HG03108 (cell line): Measurements from ENCODE around the gene WRAP53.

Source experiments
- ATAC-seq: cut with Tn5 transposase; IDR thresholded peaks from one replicate; pipeline ENCODE4 v1.9.1; 2021; ENCODE audit warnings: moderate library complexity; ENCODE audit not compliant: unreplicated experiment

The WRAP53 gene

DNA sequence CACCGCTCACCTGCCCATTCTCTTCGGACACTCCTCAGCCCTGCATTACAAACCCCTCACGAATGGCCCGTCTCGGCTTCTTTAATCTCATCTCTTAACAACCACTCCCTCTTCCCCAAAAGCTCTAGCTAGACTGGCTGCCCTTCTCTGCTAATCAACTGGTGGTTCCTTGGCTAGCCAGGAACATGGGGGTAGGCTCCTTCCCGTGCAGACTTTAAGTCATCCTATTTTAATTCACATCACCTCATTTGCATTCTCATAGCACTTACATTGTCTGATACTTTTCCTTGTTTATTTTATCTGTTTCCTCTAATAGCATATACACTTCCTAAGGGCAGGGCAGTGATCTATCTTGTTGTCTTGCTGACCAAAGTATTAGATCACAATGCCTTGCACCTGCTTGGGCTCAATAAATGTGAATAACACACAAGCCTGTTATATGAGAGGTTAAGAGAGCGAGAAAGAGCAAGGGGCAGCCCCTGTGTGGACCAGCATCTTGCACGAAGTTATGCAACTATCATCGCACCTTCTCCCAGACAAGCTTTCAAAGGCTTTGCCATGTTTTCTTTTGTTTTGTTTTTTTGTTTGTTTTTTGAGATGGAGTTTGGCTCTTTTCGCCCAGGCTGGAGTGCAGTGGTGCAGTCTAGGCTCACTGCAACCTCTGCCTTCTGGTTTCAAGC lies 10.7 kb upstream of the WRAP53 start:
- ATAC-seq, result no peak

DNA sequence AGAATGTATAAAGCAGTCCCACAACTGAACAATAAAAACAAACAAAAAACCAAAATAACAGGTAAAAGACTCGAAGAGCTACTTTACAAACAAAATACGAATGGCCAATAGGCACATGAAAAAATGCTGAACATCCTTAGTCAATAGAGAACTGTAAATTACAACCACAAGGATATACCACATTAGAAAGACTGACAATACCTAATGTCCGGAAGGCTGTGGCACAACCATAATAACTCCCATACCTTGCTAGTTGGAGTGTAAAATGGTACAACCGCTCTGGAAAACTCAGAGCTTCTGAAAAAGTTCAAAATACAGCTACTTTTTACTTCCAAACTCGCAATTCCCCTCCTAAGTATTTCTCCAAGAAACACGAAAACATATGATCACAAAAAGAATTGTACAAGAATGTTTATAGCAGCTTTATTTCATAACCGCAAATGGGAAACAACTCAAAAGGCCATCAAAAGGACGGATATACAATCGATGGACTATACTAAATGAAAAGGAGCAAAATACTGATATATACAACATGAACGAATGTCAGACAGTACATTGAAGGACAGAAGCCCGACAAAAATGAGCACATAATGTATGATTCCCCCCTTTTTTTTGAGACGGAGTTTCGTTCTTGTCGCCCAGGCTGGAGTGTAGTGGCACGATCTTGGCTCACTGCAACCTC lies 3.3 kb upstream of the WRAP53 start:
- no peak for ATAC-seq

- peak; percentile 52 for ATAC-seq
These were observed 2.6 kb upstream of the WRAP53 start for GRCh38 chr17:7685533-7686221.

DNA sequence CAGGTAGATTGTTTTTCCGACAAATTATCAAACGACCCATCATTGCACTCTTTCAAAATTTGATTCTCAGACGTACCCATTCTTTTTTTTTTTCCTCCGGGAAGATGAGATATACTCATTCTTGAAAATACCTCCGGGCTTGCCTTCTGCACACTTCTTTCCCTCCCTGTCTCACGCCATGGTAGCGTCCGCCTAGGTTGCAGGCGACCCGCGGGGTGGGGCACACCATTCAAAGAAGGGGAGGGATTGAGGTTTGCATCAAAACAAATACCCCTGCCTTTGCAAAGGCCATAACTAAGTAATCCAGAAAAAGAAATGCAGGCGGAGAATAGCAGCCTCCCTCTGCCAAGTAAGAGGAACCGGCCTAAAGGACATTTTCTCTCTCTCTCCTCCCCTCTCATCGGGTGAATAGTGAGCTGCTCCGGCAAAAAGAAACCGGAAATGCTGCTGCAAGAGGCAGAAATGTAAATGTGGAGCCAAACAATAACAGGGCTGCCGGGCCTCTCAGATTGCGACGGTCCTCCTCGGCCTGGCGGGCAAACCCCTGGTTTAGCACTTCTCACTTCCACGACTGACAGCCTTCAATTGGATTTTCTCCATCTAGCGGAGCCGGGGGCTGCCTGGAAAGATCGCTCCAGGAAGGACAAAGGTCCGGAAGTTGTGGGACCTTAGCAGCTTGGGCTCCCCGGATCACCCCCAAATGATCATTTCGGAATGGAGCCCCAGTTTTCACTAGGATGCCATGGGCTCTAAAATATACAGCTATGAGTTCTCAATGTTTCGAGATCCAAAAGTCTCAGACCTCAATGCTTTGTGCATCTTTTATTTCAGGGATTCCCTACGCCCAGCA lies 1.8 kb upstream of the WRAP53 start:
- peak; percentile 39 for ATAC-seq

- ATAC-seq, result peak; percentile 28
These were observed 987 bp upstream of the WRAP53 start, which contains the start of gene TP53 for GRCh38 chr17:7687072-7687907. TSS of gene TP53 (minus strand) at chr17:7687490. CDS start at chr17:7676594, 10,896 bp downstream.

GRCh38 chr17:7688808-7689316 lies 585 bp downstream of the WRAP53 start:
- no peak for ATAC-seq

DNA sequence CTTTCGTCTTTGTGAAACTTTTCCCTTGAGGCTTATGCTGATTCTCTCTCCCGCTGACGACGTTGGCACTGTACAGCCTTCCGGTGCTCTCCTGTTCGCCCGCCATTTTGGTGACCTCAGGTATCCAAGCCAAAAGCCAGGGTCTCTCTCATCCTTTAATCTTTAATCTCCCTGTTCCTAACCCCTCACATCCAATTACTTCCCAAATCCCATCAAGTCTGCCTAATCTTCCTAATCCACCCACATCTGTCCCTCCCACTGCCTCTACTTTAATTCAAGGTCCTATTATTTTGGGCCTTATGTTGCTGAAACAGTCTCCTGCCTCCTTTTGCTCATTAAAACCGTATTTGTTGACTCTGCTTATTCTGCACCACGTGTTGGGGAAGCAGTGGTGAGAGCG lies 7.3 kb downstream of the WRAP53 start:
- ATAC-seq, result no peak

- ATAC-seq, result no peak
These were observed 9.7 kb downstream of the WRAP53 start for GRCh38 chr17:7697828-7698588.

DNA sequence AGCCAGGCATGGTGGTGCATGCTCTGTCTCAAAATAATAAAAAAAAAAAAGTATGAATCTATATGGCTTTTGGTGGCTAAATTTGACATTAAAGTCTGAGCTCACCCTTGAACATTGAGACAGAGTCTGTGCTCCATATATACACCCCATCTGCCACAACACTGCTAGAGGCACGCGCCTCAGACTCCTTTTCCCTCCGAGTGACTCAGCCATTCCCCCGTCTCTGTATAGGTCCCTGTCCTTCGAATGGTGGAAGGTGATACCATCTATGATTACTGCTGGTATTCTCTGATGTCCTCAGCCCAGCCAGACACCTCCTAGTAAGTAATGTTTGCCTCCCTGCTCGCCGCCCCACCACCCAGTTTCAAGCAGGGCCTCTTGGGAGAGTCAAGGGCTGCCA lies 12.2 kb downstream of the WRAP53 start:
- ATAC-seq, result no peak

GRCh38 chr17:7701681-7702080 lies 13.4 kb downstream of the WRAP53 start:
- no peak for ATAC-seq

DNA sequence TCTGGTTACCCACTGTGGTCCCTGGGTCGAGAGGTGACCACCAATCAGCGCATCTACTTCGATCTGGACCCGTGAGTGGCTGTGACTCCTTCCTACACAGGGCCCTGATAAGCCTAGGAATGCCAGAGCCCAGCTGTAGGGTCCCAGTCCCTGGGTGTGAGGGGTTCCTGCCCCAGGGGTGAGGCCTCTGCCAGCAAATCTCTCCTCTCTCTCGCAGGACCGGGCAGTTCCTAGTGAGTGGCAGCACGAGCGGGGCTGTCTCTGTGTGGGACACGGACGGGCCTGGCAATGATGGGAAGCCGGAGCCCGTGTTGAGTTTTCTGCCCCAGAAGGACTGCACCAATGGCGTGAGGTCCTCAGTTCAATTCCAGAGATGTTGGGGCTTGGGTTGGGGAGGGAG lies 14.5 kb downstream of the WRAP53 start:
- no peak for ATAC-seq

DNA sequence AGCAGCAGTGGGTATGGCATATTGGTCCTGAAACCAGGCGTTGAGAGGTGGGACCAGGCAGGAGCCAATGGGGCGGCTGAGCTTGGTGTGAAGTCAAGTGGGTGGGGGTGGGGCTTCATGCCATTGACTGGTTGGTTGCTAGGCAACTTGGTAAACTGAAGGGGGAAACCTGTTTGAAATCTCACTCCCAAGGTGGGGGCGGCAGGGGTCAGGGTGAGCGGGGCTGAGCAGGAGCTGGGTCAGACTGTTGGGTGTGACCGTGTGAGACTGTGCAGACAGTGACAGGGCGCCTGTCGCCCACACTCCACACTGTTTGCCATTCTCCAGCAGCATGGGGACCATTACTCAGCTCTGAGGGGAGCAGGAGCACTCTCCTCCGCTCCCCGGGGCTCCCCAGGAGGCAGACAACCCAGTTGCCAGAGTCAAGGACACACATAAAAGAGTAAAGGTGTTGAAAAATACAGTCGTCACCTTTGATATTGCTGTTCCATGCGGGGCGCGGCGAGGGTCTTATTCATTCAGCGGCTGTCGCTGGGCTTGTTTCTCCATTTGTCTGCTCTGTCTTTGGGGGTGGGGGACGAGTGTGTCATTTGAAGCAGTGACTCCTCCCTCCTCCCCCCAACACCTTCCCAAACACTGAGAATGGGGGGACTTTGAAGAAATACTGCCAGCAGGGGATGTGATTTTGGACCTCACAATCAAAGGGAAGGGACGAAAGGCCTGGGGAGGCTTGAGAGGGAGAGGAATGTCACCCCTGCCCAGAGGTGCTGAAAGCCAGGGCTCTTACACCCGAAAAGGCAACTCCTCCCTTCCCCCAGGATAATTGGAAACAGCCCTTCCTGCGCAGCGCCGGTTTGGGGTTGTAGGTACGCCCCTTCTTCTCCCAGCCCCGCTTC lies 15.6 kb downstream of the WRAP53 start:
- ATAC-seq, result no peak

DNA sequence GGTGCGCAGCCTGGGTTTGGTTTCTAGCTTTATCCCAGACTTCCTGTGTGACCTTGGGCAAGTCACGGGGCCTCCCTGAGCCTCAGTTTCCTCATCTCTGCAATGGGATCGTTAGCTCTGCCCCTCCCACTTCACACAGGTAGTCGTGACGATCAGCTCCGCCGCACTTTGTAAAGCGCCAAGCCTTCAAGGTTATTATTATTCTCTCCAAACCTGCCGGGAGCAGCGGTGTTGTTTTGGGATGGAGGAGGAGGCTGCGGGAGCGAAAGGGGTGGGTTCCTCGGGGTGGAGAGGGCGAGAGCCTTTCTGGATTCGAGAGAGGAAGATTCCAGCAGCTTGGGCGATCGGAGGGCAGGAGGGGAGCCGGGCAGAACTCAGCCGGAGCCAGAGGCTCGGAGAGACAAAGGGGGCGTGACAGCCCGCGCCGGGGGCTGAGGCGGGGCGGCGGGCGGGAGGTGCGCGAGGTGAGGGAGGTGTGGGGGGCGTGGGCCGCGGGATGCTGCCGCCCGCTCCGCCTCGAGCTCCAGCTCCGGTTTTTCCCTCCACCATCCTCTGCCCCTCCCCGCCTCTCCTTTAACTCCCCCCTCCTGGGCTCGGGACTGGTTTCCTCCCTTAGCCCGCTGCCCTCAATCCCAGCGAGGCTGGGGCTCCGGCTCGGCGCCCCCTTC lies 16.5 kb downstream of the WRAP53 start, which contains the start of gene EFNB3:
EFNB3 (plus strand) TSS at position 602 of the 668 bp plus-strand sequence. CDS start 397 bp downstream, outside the sequence.
- no peak for ATAC-seq

GRCh38 chr17:7705269-7706255 lies 17.3 kb downstream of the WRAP53 start:
- ATAC-seq, result no peak

DNA sequence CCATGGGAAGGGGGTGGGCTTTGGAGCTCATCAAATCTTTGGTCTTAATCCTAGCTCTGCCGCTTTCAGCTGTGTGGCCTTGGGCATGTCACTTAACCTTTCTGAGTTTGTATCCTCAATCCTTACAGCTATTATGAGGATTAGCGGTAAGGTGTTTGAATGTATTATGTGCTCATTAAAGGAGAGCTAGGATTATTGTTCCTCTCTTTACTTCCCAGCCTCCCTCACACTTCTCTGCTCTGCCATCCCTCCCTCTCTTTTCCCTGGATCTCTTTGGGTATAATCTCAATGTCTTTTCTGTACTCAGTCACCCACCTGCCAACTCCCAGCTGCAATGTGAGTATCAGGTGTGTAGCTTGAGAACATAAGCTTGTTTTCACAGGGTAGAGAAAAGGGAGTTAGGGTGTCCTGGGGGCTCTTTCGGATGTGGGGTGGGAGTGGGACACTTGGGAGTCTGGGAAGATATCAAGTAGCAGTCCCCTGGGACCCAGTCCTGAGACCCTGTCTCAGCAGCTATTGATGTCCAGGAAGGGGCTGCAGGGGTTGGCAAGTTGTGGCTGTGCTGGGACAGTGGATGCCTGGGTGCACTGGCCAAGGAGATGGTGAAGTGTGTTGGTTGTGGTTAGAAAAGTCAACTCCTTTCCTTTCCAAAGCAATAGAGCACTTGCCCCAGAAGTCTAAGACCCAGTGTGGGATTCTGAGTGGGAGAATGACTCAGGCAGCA lies 18.5 kb downstream of the WRAP53 start:
- no peak for ATAC-seq

DNA sequence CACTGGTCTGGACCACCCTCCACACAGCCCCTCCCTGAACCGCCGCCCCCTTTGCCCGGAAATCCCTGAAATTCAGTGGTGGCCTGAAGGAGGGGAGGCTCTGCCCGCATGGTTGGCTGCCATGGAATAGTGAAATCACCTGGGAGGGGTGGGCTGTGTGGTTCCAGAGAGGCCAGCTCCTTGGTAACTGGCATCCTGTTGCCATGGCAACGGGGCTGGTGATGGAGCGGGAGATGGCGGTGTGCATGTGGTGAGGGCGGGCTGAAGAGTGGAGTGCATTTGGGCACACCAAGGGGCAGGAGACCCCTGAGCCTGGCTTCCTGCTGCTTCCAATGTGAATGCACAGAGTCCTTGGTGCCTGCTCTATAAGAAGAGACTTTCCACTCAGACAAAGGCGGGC lies 19.2 kb downstream of the WRAP53 start:
- ATAC-seq, result no peak
